Frontal cortex (tissue), 4 donors: ENCODE results near the gene SMIM33. TPM values are rescaled to one million over a fixed set of nuclear protein-coding genes. Genes with fewer than 3 reads are reported as not detected.
"Not testable (repeated sequence)": the region's sequence is repeated elsewhere in the genome, so short reads cannot be mapped to it uniquely, and the experiment has no call there.

Experiments used
- DNase-seq, 2 donors: peaks; one replicate each; pipeline ENCODE4 v3.0.0; 2012; ENCODE audit warnings: low spot score in 2 of 2
- FAIRE-seq: peaks from 2 replicates; lab custom pipeline; 2012; peaks lifted over from hg19 to GRCh38; lab: Jason Lieb, UNC
- total RNA-seq: library from RNA; depleted of rRNA; stranded (reverse); fragments of >200 nt; gene quantifications from one replicate; pipeline ENCODE4 v1.2.3, GENCODE V29; 2014
- donor health status: control.
- donor health status: control.
- donor health status: control.

Gene SMIM33
- total RNA-seq, 1 donor from 2014 or later, result not detected

DNA sequence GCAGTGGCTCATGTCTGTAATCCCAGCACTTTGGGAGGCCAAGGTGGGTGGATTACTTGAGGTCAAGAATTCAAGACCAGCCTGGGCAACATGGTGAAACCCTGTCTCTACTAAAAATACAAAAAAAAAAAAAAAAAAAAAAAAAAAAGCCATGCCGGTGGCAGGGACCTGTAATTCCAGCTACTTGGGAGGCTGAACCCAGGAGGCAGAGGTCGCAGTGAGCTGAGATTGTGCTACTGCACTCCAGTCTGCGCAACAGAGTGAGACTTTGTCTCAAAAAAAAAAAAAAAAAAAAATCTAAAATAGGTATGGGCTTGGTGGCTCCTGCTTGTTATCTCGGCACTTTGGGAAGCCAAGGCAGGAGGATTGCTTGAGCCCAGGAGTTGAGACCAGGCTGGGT is 8.9 kb downstream of the SMIM33 start:
- not testable (repeated sequence) for FAIRE-seq, DNase-seq

DNA sequence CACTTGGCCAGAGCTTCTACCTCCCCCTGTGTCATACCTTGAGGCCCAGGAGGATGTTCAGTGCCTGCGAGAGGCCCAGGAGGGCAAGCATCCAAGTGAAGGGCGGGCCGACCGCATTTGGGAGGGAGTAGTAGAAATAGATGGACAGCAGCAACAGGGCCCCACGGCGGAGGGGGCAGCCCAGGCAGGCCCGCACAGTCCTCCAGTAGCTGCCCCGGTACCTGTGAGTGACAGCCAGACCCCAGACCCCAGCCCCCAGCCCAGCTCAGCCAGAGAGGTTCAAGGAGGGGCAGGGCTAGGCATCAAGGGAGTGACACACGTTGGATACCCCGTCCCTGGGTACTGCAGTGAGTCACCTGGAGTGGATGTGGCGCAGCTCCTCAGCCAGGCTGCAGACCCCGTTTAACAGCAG is 10.3 kb downstream of the SMIM33 start:
- no peak for FAIRE-seq

DNA sequence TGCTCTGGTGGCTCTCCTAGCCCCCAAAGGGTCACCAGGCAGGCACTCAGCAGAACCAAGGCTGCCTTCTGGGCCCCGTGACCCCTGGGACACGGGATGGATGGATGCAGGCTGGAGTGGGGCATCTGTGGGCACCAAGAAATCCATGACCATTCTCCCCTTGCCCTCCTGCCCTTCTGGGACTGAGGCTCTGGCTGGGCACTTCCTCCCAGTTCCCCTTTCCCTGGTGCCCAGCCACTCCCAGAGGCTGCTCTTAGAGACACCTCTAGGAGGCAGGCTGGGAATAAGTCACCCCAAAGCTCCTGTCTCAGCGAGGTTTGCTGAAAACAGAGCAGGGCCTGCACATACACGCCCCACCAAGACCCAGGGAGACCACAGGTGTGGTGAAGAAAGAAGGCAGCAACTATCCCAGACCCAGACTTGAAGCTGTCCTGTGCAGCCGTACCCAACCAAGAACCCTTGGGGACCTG is 10.8 kb downstream of the SMIM33 start:
- no peak for DNase-seq
- FAIRE-seq, result no peak

More for the DNA sequence above, 10.3 kb downstream of the SMIM33 start:
- no peak for DNase-seq

GRCh38 chr5:139482050-139482889 is 11.5 kb downstream of the SMIM33 start, which contains the start of gene STING1:
Gene STING1 (minus strand): TSS chr5:139482758. CDS start chr5:139481704, 1,054 bp downstream.
- FAIRE-seq (no peak), DNase-seq (peak in 1 of 2 donors; percentile 32)

DNA sequence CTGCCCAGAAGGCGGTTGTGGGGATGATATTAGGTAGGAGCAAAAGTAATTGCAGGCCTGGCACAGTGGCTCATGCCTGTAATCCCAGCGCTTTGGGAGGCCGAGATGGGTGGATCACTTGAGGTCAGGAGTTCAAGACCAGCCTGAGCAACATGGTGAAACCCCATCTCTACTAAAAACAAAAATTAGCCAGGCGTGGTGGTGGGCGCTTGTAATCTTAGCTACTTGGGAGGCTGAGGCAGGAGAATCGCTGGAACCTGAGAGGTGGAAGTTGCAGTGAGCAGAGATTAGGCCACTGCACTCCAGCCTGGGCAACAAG is 12.0 kb downstream of the SMIM33 start:
- DNase-seq, FAIRE-seq: not testable (repeated sequence)

GRCh38 chr5:139486201-139486600 is 15.4 kb downstream of the SMIM33 start:
- FAIRE-seq, result no peak
- DNase-seq, result no peak

- DNase-seq (no peak), FAIRE-seq (no peak)
Measured at GRCh38 chr5:139488260-139488659, 17.5 kb downstream of the SMIM33 start.

DNA sequence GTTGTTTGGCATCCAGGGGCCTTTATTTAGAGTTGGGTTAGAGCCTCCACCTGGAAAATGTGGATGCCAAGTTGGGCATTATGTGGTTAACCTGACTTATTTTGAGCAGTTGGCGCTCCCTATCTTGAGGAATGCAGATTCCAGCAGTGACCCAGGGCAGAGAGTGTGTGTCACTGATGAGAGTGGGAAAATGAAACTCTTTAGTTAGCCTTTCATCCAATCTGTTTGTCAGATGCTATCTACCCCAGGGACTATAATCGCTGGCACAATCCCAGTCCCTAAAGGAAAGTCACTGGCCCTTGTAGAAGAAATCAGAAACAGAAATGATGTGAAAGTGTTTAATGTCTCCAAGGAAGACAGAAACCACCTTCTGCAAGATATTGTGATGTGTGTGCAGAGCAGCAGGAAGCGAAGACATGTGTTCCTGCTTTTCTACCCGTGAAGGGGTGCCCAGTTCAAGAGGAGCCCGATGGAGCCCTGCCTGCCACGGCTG is 21.9 kb downstream of the SMIM33 start:
- FAIRE-seq (no peak), DNase-seq (no peak)

GRCh38 chr5:139494256-139494655 is 23.5 kb downstream of the SMIM33 start:
- FAIRE-seq, result no peak

GRCh38 chr5:139494832-139495231 is 24.0 kb downstream of the SMIM33 start:
- DNase-seq, result no peak
- no peak for FAIRE-seq

More at GRCh38 chr5:139494256-139494655, 23.5 kb downstream of the SMIM33 start:
- DNase-seq, result no peak

DNA sequence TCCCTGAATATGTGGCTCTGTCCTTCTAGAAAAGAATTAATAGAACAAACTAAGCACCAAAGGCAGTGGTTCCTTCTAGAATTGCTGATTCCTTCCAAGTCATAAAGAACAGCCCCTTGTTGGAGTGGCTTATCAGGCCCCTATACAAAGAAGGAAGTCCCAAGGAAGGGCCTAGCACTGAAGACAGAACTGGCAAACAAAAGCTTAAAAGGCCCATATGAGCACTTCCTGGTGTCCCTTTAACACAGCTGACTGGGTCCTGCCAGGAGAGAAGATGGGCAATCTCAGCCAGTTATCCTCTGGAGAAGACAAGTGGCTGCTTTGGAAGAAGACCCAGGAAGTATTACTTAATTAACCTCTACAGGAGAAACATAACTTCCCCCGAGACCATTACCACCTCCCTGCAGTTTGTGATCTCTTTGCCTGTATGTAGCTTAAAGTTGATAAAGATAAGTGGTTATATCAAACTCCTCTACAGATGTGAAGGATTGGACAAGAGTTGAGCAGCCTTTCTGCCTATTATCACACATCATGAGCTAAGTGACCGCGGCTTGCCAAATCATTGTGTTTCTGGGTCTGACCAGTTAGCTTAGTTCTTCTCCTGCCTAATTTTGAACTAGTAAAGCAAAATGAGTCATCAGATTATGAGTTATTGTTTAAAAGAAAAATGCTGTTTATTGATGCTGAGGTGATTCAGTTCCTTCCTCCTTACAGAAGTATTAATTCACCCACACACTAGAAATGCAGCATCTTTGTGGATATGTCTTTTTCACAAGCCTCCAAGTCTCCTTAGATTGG is 25.0 kb downstream of the SMIM33 start:
- no peak for FAIRE-seq

GRCh38 chr5:139501381-139501780 is 30.6 kb downstream of the SMIM33 start:
- FAIRE-seq (no peak), DNase-seq (no peak)

More for the DNA sequence above, 25.0 kb downstream of the SMIM33 start:
- DNase-seq, result no peak

DNA sequence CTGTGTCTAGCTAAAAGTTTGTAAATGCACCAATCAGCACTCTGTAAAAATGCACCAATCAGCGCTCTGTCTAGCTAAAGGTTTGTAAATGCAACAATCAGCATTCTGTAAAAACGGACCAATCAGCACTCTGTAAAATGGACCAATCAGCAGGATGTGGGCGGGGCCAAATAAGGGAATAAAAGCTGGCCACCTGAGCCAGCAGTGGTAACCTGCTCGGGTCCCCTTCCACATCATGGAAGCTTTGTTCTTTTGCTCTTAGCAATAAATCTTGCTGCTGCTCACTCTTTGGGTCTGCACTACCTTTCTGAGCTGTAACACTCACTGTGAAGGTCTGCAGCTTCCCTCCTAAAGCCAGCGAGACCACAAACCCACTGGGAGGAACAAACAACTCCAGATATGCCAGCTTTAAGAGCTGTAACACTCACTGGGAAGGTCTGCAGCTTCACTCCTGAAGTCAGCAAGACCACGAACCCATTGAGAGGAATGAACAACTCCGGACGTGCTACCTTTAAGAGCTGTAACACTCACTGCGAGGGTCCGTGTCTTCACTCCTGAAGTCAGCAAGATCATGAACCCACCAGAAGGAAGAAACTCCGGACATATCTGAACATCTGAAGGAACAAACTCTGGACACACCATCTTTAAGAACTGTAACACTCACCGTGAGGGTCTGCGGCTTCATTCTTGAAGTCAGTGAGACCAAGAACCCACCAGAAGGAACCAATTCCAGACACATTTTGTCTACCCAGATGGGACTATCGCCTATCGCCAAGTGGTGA is 32.4 kb downstream of the SMIM33 start:
- FAIRE-seq, DNase-seq: not testable (repeated sequence)

- DNase-seq, FAIRE-seq: not testable (repeated sequence)
Measured at GRCh38 chr5:139503879-139504278, 33.1 kb downstream of the SMIM33 start.

DNA sequence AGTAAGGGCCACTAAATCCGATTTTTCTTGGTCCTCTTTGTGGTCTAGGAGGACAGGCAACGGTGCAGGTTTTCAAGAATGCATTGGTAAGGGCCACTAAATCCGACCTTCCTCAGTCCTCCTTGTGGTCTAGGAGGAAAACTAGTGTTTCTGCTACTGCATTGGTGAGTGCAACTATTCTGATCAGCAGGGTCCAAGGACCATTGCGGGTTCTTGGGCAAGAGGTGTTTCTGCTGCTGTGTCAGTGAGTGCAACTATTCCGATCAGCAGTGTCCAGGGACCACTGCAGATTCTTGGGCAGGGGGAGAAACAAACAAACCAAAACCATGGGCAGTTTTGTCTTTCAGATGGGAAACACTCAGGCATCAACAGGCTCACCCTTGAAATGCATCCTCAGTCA is 33.9 kb downstream of the SMIM33 start:
- not testable (repeated sequence) for DNase-seq, FAIRE-seq

DNA sequence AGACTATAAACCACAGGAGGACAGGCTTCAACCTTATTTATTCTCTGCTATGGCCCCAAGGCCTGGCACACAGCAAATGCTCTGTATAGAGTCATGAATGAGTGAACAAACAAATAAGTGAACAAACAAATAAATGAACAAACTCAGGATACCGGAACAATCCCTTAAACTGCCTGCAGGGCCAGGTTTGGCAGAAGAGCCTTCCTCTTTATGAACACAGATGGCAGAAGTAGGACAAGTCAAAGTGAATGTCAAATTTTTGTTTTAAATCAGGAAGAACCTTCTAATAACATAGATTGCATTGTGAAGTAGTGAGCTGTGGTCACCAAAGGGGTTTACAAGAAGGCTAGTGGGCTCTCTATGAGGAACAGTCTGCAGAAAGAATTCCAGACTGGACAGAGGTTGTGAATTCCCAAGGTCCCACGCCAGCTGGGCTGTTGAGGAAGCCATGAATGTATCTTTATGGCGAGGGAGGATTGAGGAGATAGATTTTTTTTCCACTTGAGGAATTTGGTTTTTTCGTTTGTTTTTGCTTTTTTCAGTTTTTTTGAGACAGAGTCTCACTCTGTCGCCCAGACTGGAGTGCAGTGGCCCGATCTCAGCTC is 42.1 kb downstream of the SMIM33 start:
- DNase-seq, result no peak
- no peak for FAIRE-seq

GRCh38 chr5:139513434-139513833 is 42.6 kb downstream of the SMIM33 start:
- peak; percentile 43 to 58 for DNase-seq
- not testable (repeated sequence) for FAIRE-seq

DNA sequence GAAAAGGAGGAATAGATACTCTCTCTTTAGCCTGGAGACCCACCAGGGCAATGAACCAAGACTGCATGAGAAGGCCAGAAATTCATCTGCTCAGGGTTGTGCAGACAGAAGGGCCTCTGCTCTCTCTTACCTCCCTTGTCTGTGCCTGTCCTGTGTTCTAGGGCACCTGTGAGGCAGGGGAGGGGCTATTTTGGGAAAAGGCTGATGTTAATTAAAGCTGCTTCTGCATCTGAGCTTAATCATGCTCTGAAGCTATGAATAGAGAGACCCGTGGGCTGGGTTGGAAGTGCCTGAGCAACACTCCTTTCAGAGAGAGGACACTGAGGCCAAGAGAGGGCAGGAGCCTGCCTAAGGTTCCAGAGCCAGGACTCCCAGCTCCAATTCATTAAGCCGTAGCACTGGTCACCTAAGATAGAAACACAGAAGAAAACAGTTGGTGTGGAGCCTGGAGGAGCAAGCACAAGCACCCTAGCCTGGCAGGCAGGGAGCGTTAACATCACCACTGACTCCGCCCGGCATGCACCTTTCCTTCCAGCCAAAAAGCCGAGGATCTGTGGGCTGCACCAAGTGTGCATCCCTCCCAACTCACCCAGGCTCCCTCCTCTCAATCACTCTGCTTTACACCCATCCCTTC is 43.2 kb downstream of the SMIM33 start:
- FAIRE-seq, result no peak
- DNase-seq, result no peak

GRCh38 chr5:139514486-139514856 is 43.7 kb downstream of the SMIM33 start:
- FAIRE-seq, result no peak
- no peak for DNase-seq
